ENCODE results near the gene PITPNB.

The PITPNB gene

GRCh38 chr22:27918341-27919221, 475 bp downstream of the PITPNB start:
- peak; percentile 9 for DNase-seq

DNA sequence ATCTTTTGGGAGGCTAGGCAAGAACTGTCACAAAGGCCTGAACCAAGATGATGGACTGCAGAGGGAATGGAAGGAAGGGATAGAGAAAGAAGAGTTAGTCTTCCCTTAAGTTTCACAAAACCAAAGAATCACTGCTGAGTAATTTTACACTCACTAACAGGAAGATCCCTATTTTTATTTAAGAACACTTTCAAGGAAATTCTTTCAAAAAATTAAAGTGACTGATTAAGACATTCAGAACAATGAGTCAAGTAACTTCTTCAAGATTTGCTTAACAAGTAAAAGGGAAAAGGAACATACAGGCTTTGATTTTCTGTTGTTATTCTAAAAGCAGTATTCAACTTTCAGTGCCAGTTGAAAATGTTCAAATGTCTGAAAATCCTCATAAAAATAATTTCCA, 3.1 kb downstream of the PITPNB start:
- no peak for DNase-seq

- no peak for DNase-seq
Observed at GRCh38 chr22:27913162-27913741, 5.8 kb downstream of the PITPNB start.

DNA sequence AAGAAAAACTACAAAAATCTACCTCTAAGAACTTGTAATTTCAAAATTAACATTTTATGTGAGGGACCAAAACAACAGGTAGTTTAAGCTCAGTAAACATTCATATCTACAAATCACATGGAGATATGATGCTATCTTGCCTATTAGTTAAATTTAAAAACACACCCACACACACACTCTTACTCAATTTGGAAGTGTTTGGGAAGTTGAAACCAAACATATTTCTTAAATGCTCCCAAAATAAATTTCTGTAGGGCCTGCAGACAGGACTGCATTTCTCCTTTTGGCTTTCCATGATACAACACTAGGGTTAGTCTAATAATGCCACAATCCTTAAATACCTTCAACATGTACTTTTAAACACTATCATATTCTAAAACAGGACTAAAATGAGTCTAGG, 7.0 kb downstream of the PITPNB start:
- DNase-seq, result no peak

- DNase-seq, result no peak
Observed at GRCh38 chr22:27911330-27911729, 7.7 kb downstream of the PITPNB start.

GRCh38 chr22:27906241-27906640, 12.8 kb downstream of the PITPNB start:
- DNase-seq, result no peak

DNA sequence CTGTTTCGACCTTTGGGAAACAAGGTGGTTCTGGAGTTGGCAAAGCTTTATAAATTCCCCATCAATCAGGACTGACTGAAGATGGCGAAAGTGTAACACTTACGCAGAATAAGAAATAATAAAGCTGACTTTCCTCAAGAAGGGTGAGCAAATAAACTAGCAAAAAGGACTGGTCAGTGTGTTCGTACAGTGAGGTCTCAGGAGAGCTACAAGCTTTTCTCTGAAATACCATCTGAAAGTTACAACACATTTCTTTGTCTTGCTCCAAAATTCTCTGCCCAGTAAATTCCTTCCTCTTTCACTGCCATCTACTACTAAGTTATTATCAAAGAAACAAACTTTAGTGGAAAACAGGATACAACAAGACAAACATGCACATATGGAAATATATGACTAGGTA, 13.4 kb downstream of the PITPNB start:
- no peak for DNase-seq

DNA sequence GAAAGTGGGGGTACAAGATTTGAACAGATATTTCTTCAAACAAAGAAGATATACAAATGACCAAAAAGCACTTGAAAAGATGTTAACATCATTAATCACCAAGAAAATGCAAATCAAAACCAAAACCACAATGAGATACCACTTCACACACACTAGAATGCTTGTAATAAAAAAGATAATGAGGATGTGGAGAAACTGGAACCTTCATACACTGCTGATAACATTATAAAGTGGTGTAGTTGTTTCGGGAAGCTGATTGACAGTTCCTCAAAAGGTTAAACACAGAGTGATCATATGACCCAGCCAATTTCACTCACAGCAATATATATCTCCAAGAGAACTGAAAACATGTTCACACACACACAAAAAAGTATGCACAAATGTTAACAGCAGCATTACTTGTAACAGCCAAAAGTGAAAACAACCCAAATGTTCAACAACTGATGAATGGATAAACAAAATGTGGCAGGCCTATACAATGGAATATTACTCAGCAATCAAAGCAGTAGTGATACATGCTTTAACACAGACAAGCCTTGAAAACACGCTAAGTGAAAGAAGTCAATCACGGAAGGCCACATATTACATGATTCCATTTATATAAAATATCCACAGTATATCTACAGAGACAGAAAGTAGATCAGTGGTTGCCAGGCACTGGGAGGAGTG, 15.1 kb downstream of the PITPNB start:
- no peak for DNase-seq

DNA sequence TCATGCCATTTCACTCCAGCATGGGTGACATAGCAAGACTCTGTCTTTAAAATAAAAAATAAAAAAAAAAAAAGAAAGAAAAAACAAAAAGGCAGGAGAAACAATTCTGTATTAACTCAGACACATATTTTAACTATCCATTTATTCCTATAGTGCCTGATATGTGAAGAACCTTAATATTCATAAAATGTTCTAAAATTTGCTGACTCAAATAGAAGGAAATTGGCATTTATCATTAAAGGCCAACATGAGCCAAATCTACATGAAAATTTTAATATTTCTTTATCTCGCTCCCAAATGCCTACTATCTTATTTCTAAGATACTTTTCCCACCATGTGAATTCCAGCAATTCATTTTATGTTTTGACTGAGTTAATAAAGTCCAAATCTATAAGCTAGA, 18.9 kb downstream of the PITPNB start:
- no peak for DNase-seq

DNA sequence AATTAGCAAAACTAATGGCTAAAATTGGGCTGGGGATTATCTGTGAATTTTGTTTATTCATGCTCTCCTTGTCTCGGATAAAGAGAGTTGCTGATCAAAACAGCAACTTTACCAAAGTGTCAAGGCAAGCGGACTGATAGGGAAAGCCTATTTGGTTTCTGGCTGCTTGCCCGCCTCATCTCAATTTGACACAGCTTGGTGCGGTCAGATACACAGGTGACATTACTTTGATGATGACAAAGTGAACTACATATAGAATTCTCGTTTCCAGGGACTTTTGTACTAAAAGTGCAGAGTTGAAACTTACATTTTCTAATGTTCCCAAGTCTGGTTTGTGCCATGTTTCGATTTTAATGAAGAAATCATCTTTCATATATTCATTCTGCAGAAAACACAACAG, 22.8 kb downstream of the PITPNB start:
- no peak for DNase-seq

DNA sequence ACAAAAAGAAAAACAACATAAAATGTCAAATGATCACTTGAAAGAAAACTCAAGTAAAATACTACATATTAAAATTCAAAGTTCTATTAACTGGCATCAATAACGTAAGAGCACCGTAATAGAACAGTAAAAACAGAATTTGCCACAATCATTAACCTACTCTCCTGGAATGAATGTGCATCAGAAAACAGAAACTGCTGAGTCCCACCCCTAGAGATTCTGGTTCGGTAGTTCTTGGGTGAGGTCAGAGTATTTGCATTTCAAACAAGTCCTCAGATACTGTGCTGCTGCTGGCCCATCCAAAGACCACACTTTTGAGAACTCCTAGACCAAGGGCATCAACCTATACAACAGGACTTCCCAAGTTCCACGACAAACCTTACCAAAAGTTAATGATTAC, 23.5 kb downstream of the PITPNB start:
- DNase-seq, result no peak

- no peak for DNase-seq
Observed at GRCh38 chr22:27892811-27893210, 26.2 kb downstream of the PITPNB start.

GRCh38 chr22:27892064-27892463, 27.0 kb downstream of the PITPNB start:
- DNase-seq, result no peak

DNA sequence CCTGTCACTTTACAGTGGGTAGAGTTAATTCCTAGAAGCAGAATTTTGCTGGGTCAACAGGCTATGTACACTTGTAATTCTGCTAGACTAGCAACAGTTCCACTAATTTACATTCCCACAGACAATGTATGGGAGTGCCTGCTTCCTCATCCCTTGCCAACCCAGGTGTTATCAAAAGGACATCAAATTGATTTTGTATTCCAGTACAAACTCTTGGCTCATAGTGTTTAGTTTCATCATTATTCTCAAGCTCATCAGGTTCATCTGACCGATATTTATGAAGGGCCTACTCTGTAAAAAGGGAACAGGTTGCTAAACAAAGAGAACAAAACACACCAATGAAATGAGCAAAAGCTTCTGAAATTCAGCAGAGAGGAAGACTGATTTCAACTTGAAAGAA, 30.7 kb downstream of the PITPNB start:
- no peak for DNase-seq

DNA sequence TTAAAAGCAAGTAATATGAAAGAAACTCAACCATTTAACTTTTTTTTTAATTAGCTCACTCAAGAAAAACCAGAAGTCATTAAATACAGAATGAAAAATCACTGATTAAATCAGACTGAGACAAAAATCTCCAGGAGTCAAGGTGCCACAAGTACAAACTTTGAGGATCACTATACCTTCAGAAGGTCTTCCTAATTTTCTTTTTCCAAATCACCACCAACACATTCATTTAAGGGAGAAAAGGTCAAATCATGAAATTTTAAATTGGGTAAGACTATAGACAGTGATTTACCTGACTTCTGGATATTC, 32.3 kb downstream of the PITPNB start:
- DNase-seq, result no peak

- DNase-seq, result peak; percentile 0
Observed at GRCh38 chr22:27885977-27886842, 32.8 kb downstream of the PITPNB start.

GRCh38 chr22:27883656-27884350, 35.3 kb downstream of the PITPNB start:
- DNase-seq, result no peak

DNA sequence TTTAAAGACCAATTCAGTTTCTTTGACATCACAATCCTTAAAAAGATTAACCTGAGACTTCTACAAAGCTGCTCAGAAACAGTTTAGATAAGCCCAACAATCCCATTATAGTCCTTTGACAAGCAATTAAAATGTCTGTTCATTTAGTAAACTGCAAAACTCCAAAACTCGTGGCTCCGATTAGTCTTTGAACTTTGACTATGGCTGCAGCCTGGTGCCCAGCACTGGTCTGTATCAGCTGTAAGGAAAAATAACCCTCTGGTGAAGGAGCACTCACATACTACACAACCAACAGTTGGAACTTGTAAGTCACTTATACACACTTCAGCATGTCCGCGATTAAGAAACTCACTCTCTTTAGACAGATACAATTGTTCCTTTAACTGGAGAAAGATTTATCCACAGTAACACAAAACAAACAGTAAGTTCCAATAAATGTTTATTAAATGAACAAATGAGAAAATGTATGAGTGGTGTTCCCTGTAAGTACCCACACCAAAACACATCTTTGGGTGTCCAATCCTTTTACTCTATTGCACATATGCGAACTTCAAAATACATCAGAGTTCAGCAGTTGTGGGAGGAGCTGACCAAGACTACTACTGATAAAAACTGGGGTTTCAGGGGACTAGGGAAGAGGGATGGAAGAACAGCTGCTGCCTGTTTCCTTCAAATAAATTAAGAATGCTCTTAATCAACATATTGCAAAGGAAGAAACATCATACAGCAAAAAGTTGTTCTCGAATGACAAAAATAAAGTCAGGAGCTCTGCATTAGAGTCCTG, 36.4 kb downstream of the PITPNB start:
- DNase-seq, result no peak

GRCh38 chr22:27881421-27881820, 37.6 kb downstream of the PITPNB start:
- DNase-seq, result no peak

- DNase-seq, result peak; percentile 33
Observed at GRCh38 chr22:27880778-27881394, 38.2 kb downstream of the PITPNB start.

DNA sequence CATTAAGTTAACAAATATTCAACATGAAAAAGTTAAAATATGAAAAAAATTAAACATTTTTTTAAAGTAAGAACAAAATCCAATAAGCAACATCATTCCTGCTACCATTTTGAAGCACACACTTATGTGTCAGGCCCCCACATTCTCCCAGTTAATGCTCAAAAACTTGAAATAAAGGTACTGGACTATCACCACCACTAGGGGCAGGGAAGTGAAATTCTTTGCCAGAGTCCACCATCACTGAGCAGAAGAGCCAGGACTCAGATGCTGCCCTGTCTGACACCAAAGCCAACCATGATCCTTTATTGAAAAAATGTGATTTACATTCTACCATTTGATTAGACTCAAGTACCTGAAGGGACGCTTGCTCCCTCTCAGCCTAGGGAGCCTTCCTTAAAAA, 39.1 kb downstream of the PITPNB start:
- DNase-seq, result no peak

All from NCI-H345 (cell line).